Transverse colon (tissue), 4 donors: Measurements from ENCODE around the gene PHRF1. TPM values are rescaled to one million over a fixed set of nuclear protein-coding genes. Genes with fewer than 3 reads are reported as not detected.
"Not testable (repeated sequence)": the region's sequence is repeated elsewhere in the genome, so short reads cannot be mapped to it uniquely, and the experiment has no call there.

ENCODE experiments used
- DNase-seq: peaks from one replicate; pipeline ENCODE4 v3.0.0-alpha.2; 2019
- H3K27ac ChIP-seq, 4 donors: fragments of 200-600 bp; sonication (generic); 2 replicates each; pipeline ENCODE4 v1.5.1; 2016 to 2018; ENCODE audit warnings: inconsistent platforms in 4 of 4
- H3K27me3 ChIP-seq: fragments of 200-600 bp; sonication (generic); 2 replicates; pipeline ENCODE4 v1.5.1; 2017; ENCODE audit warnings: inconsistent platforms
- H3K36me3 ChIP-seq, 4 donors: fragments of 200-600 bp; sonication (generic); 2 replicates each; pipeline ENCODE4 v1.5.1; 2017 to 2019; ENCODE audit warnings: inconsistent platforms in 4 of 4
- H3K4me1 ChIP-seq, 4 donors: fragments of 200-600 bp; sonication (generic); 2 replicates each; pipeline ENCODE4 v1.5.1; 2017 to 2020; ENCODE audit warnings: inconsistent platforms in 4 of 4
- H3K4me3 ChIP-seq, 4 donors: fragments of 200-600 bp; sonication (generic); 1 replicate in 1 of 4; 2 replicates in 3 of 4; pipeline versions ENCODE4 v1.5.1 to v1.6.1; 2017 to 2019; ENCODE audit warnings: inconsistent platforms in 4 of 4
- H3K9me3 ChIP-seq, 2 donors: fragments of 200-600 bp; sonication (generic); 2 replicates each; pipeline ENCODE4 v1.5.1; 2017 to 2019; ENCODE audit warnings: inconsistent platforms in 2 of 2
- CTCF ChIP-seq, 5 experiments: fragments of 200-600 bp in 3 of 5; fragments of 450-650 bp in 2 of 5; sonication (generic) in 3 of 5; IDR thresholded peaks; 1 replicate in 2 of 5; 2 replicates in 3 of 5; pipeline ENCODE4 v1.5.1; 2016 to 2017; ENCODE audit warnings: antibody characterized with exemption in 5 of 5, inconsistent platforms in 3 of 5, mild to moderate bottlenecking in 2 of 5, moderate library complexity in 1 of 5
- EP300 ChIP-seq: sonication (generic); formaldehyde crosslinking; IDR thresholded peaks from one replicate; pipeline ENCODE4 v1.6.1; 2017; ENCODE audit warnings: antibody characterized with exemption, low read depth
- POLR2A ChIP-seq: fragments of 450-650 bp; IDR thresholded peaks from one replicate; pipeline ENCODE4 v1.6.1; 2016; ENCODE audit warnings: antibody characterized with exemption, mild to moderate bottlenecking, moderate library complexity
- POLR2AphosphoS5 ChIP-seq, 3 donors: sonication (generic); formaldehyde crosslinking; IDR thresholded peaks; one replicate each; pipeline ENCODE4 v1.6.1; 2016; ENCODE audit warnings: antibody characterized with exemption in 3 of 3
- WGBS, 2 donors: methylation state at CpG; one replicate each; pipeline ENCODE4 v1.1.5; 2018; ENCODE audit warnings: low coverage in 1 of 2; 5-methylcytosine and 5-hydroxymethylcytosine counted together
- in situ Hi-C, 4 donors: fragments of 200-750 bp; cut with MboI; loops; one replicate each; pipeline versions ENCODE4 v1.15.0 to v1.15.1; 2017; ENCODE audit warnings: low sequenced_read_pairs in 3 of 4, low pct_ligation_motif_present in 1 of 4, low pct_unique_long_range_greater_than_20kb in 1 of 4
- intact Hi-C: fragments of 100-400 bp; cut with DNase I; formaldehyde crosslinking; loops from one replicate; pipeline ENCODE4 v1.15.1; 2023; ENCODE audit warnings: low total_unique reads
- total RNA-seq, 4 donors: library from RNA; depleted of rRNA; stranded (reverse); fragments of >200 nt; gene quantifications; one replicate each; pipeline ENCODE4 v1.1.0, GENCODE V29; 2016

The PHRF1 gene
- total RNA-seq, 4 donors from 2014 or later = 28.4 to 60.6 (median 43.2) TPM

DNA sequence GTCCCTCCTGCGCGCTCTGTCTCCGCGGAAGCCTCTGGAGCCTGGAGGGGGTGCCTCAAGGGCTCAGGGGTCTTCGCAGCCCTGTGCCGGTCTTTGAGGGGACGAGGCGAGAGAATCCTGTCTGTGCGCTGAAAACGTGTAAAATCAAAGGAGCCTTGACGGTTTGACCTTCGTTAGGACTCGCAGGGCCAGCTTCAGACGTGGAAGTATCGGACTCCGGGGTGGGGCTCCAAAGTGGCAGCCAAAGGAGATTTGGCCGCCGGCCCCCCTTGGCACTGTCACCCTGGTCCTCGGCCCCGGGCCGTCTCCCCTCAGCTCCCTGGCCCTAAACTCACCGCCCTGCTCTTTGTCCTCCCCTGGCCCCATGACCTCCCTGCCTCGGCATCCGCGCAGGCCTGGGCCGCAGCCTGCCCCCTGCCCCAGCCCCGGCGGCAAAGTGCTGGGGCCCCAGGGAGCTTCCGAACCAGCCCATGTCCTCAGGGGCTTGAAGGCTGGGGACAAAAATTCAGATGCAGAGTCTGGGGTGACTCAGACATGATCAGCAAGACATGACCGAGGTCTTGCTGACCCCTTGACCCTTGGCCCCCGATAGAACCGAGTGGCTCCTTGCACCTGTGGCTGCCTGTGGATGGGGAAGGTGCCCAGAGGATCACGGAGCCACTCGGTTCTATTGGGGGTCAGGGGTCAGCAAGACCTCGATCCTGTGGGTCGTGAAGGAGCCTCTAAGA lies 6.9 kb upstream of the PHRF1 start:
- in situ Hi-C loops (no loop called here), intact Hi-C loops (no loop called here)
- H3K36me3 ChIP-seq = no peaks in the 10 kb centered on the region
- H3K27me3 ChIP-seq = peaks cover 1% of the 10 kb centered on the region
- peak overlapping the region; percentile 85 to 94 (median 91) for H3K27ac ChIP-seq
- H3K4me1 ChIP-seq = peaks cover 8 to 24% (median 20%) of the 10 kb centered on the region in 4 donors
- H3K4me3 ChIP-seq = peak overlapping the region; percentile 33 to 78 (median 58)
- 37% methylated on average over 36 of the region's 36 CpGs; no CpG with 5 or more reads in 1 of the 2 donors for WGBS, 2 donors
- no peak for DNase-seq
- peak; percentile 16 for TF ChIP-seq POLR2A
- no peak for TF ChIP-seq POLR2AphosphoS5 (IDR thresholded peaks at IDR 0.05)
- no peak for TF ChIP-seq CTCF (IDR thresholded peaks at IDR 0.05)
- H3K9me3 ChIP-seq = no peaks in the 10 kb centered on the region

DNA sequence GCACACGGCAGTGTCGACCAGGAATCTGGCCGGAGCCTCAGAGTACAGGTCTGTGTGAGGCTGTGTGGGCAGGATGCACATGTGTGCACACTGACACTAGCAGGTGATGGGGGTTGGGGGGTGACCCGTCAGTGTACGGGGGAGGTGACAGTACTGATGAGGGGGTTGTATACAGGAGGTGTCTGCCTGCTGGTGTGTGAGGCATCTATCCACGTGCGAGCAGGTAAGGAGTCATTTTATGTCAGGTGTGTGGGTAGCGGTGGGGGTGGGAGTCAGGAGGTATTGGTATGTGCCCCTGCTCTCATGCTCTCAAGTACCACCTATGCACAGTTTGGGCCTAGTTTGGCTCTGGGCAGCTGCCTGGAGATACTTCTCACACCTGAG lies 4.5 kb upstream of the PHRF1 start:
- in situ Hi-C loops = no loop called here
- Histone ChIP-seq H3K4me1 (peaks cover 15 to 35% (median 33%) of the 10 kb centered on the region in 4 donors), H3K36me3 (no peaks in the 10 kb centered on the region), H3K9me3 (no peaks in the 10 kb centered on the region), H3K27ac (no peak overlapping the region), H3K27me3 (peaks cover 12% of the 10 kb centered on the region), H3K4me3 (no peak overlapping the region)
- WGBS, 2 donors = 74% methylated on average over 8 of the region's 8 CpGs; no CpG with 5 or more reads in 1 of the 2 donors
- intact Hi-C loops = no loop called here
- TF ChIP-seq POLR2AphosphoS5 (IDR thresholded peaks at IDR 0.05) = no peak
- no peak for TF ChIP-seq EP300
- no peak for TF ChIP-seq CTCF (IDR thresholded peaks at IDR 0.05)
- no peak for TF ChIP-seq POLR2A
- DNase-seq = no peak

DNA sequence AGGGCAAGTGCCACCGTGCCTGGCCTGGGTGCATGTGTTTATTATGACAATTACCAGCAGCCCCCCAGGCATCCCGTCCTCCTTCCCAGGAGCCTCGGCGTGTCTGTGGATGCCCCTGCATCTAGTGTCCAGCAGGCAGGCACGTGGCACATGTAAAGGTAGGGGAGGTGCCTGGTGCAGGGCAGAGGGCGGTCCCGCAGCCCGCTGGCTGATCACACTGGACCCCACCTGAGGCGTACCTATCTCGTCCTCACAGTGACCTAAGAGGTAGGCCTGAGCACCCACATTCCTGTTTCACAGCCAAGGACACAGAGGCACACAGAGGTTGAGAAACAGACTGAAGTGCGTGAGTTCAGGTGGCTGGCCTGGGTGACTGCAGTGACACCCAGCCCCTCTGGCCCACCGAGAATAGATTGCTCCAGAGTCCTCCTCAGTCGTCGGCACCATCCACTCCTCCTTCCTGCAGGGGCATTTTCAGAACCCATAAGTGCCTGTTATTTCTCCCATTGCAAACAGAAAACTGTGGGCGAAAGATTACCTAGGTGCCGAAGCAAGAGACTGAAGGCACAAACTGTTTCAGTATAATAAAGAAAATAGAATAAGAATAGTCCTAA lies 3.0 kb upstream of the PHRF1 start:
- Histone ChIP-seq H3K4me1 (peaks cover 28 to 40% (median 35%) of the 10 kb centered on the region in 4 donors), H3K36me3 (no peaks in the 10 kb centered on the region), H3K27ac (no peak overlapping the region), H3K9me3 (no peaks in the 10 kb centered on the region), H3K4me3 (no peak overlapping the region), H3K27me3 (peaks cover 12% of the 10 kb centered on the region)
- intact Hi-C loops (no loop called here), in situ Hi-C loops (no loop called here)
- DNase-seq = no peak
- TF ChIP-seq EP300 (no peak), POLR2A (no peak), POLR2AphosphoS5 (IDR thresholded peaks at IDR 0.05) (no peak), CTCF (IDR thresholded peaks at IDR 0.05) (no peak)
- 88 to 100% methylated on average over 2 to 16 of the region's 16 CpGs for WGBS, 2 donors

DNA sequence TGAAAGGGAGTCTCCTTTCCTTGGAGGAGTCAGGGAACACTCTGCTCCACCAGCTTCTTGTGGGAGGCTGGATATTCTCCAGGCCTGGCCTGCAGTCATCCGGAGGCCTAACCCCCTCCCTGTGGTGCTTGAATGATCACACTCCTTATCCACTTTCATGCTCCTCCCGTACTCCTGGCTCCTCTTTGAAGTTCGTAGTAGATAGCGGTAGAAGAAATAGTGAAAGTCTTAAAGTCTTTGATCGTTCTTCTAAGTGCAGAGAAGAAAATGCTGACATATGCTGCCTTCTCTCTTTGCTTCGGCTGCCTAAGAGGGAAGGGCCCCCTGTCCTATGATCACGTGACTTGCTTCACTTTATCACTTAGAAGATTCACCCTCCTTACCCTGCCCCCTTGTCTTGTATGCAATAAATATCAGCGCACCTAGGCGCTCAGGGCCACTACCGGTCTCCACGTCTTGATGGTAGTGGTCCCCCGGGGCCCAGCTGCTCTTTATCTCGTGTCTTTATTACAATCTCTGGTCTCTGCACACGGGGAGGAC lies 2.2 kb upstream of the PHRF1 start:
- H3K4me1 ChIP-seq = peaks cover 34 to 44% (median 40%) of the 10 kb centered on the region in 4 donors

More for the DNA sequence above, 2.2 kb upstream of the PHRF1 start:
- Histone ChIP-seq H3K27ac (peak overlapping the region in 1 of 4 donors; percentile 25), H3K27me3 (peaks cover 12% of the 10 kb centered on the region), H3K4me3 (peak overlapping the region in 1 of 4 donors; percentile 61)
- in situ Hi-C loops, H3K36me3 ChIP-seq, H3K9me3 ChIP-seq, intact Hi-C loops, DNase-seq: not testable (repeated sequence)
- WGBS, 2 donors = 58 to 65% methylated on average over 7 to 13 of the region's 14 CpGs
